ENCODE results near the gene ALOX12.
A peak's percentile ranks its signal among the peaks of the same experiment; 100 is the strongest.

The ALOX12 gene

DNA sequence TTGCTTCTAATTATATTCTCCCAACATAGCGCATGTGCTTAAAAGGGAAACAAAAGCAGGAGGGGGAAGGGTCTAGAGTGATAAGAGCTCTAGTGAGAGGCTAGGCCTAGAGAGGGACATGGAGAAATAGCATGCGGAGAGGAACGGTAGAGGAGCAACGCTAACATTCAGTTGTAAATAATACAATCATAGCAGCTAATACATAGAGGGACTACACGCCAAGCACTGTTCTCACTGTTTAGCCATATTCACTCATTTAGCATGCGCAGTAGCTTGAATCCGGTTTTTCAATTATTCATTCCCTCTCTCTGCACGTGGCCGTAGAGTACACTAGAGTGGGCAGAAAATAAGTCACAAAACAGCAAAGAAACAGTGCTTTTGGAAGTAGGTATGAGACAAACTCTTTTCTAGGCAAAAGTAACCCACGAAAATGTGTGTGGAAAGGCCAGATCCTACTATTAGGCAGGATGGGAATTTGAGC is 1.7 kb upstream of the ALOX12 start:
- Histone ChIP-seq H2BK120ac (ENCODE audit: low read depth, low read length) (no peak overlapping the region), H2AK5ac (ENCODE audit: low read depth, low read length) (no peak overlapping the region), H3K36me3 (replicated peaks in 1 of 2; ENCODE audit: control insufficient read depth in 2 of 2, insufficient read depth in 2 of 2, low read length in 2 of 2) (peaks cover 0 to 19% of the 10 kb centered on the region in 2 donors), H3K4me1 (ENCODE audit: control insufficient read depth in 2 of 2, insufficient read depth in 1 of 2, low read depth in 1 of 2, low read length in 2 of 2) (peaks cover 0 to 5% of the 10 kb centered on the region in 2 donors), H2AFZ (ENCODE audit: low read length) (no peak overlapping the region), H3K23ac (ENCODE audit: low read depth, low read length, poor library complexity) (no peak overlapping the region), H3K79me1 (ENCODE audit: low read depth, low read length) (no peaks in the 10 kb centered on the region), H2BK5ac (ENCODE audit: low read length) (no peak overlapping the region), H4K91ac (ENCODE audit: low read depth, low read length, poor library complexity) (no peak overlapping the region), H3K14ac (ENCODE audit: low read length) (no peak overlapping the region), H4K8ac (ENCODE audit: low read depth, low read length) (no peak overlapping the region), H3K27me3 (ENCODE audit: control insufficient read depth in 3 of 3, insufficient read depth in 3 of 3, low read depth in 1 of 3, low read length in 3 of 3) (peaks cover 0 to 21% (median 0%) of the 10 kb centered on the region in 3 experiments), H2BK15ac (ENCODE audit: low read length) (no peak overlapping the region), H3K4me2 (ENCODE audit: insufficient read depth, low read length, poor library complexity, severe bottlenecking) (no peak overlapping the region), H3K4ac (ENCODE audit: low read length) (no peak overlapping the region), H3K27ac (replicated peaks; ENCODE audit: low read length) (no peak overlapping the region), H2BK12ac (ENCODE audit: low read length) (no peak overlapping the region), H3K9ac (ENCODE audit: low read depth, low read length, poor library complexity) (no peak overlapping the region), H3K4me3 (ENCODE audit: low read length in 2 of 2) (no peak overlapping the region), H3K9me3 (replicated peaks in 1 of 2; ENCODE audit: control insufficient read depth in 2 of 2, insufficient read depth in 1 of 2, low read depth in 1 of 2, low read length in 2 of 2) (peaks cover 0 to 2% of the 10 kb centered on the region in 2 donors), H3K18ac (ENCODE audit: low read length) (no peak overlapping the region)
- no peak for DNase-seq (ENCODE audit: low spot score)
- no CpG with 5 or more reads among the region's 10 CpGs for WGBS, 2 donors (ENCODE audit: extremely low coverage in 2 of 2, insufficient read length in 2 of 2, insufficient replicate concordance in 1 of 2)

DNA sequence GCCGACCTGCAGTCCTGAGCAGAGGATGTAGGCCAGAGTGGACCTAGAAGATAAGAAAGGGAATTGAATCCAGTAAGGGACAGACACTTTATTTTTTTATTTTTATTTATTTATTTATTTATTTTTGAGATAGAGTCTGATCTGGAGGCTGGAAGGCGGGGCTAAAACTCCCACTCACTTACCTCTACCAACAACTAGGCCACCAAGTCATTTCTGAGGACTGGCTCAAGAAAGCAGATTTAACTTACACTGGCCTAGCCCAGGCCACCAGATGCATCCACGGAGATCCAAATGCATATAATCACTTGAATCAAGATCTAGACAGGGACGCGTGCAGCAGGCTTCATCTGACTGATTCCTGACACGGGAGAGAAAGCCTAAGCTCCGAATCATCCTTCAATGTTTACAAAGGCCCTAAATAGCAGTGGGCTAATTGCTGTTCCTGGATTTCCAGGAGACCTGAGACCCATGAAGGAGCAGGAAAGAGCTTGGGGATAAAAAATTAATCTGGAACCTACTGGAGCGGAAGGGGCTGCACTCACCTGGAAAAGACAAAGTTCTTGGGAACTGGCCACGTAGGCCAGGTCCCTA is 1.1 kb upstream of the ALOX12 start:
- Histone ChIP-seq H2BK15ac (ENCODE audit: low read length) (no peak overlapping the region), H3K9ac (ENCODE audit: low read depth, low read length, poor library complexity) (no peak overlapping the region), H4K8ac (ENCODE audit: low read depth, low read length) (no peak overlapping the region), H2AK5ac (ENCODE audit: low read depth, low read length) (no peak overlapping the region), H3K23ac (ENCODE audit: low read depth, low read length, poor library complexity) (no peak overlapping the region), H3K14ac (ENCODE audit: low read length) (no peak overlapping the region), H3K4me1 (ENCODE audit: control insufficient read depth in 2 of 2, insufficient read depth in 1 of 2, low read depth in 1 of 2, low read length in 2 of 2) (peaks cover 0 to 5% of the 10 kb centered on the region in 2 donors), H3K4me2 (ENCODE audit: insufficient read depth, low read length, poor library complexity, severe bottlenecking) (no peak overlapping the region), H2AFZ (ENCODE audit: low read length) (no peak overlapping the region), H3K4ac (ENCODE audit: low read length) (no peak overlapping the region), H3K27me3 (ENCODE audit: control insufficient read depth in 3 of 3, insufficient read depth in 3 of 3, low read depth in 1 of 3, low read length in 3 of 3) (peaks cover 0 to 21% (median 0%) of the 10 kb centered on the region in 3 experiments), H4K91ac (ENCODE audit: low read depth, low read length, poor library complexity) (no peak overlapping the region), H3K4me3 (ENCODE audit: low read length in 2 of 2) (no peak overlapping the region), H3K79me1 (ENCODE audit: low read depth, low read length) (no peaks in the 10 kb centered on the region), H2BK120ac (ENCODE audit: low read depth, low read length) (no peak overlapping the region), H3K18ac (ENCODE audit: low read length) (no peak overlapping the region), H2BK5ac (ENCODE audit: low read length) (no peak overlapping the region), H3K9me3 (replicated peaks in 1 of 2; ENCODE audit: control insufficient read depth in 2 of 2, insufficient read depth in 1 of 2, low read depth in 1 of 2, low read length in 2 of 2) (peaks cover 0 to 2% of the 10 kb centered on the region in 2 donors), H3K27ac (replicated peaks; ENCODE audit: low read length) (no peak overlapping the region), H3K36me3 (replicated peaks in 1 of 2; ENCODE audit: control insufficient read depth in 2 of 2, insufficient read depth in 2 of 2, low read length in 2 of 2) (peaks cover under 1 to 25% of the 10 kb centered on the region in 2 donors), H2BK12ac (ENCODE audit: low read length) (no peak overlapping the region)
- DNase-seq (ENCODE audit: low spot score), result no peak
- WGBS, 2 donors (ENCODE audit: extremely low coverage in 2 of 2, insufficient read length in 2 of 2, insufficient replicate concordance in 1 of 2), result no CpG with 5 or more reads among the region's 9 CpGs

DNA sequence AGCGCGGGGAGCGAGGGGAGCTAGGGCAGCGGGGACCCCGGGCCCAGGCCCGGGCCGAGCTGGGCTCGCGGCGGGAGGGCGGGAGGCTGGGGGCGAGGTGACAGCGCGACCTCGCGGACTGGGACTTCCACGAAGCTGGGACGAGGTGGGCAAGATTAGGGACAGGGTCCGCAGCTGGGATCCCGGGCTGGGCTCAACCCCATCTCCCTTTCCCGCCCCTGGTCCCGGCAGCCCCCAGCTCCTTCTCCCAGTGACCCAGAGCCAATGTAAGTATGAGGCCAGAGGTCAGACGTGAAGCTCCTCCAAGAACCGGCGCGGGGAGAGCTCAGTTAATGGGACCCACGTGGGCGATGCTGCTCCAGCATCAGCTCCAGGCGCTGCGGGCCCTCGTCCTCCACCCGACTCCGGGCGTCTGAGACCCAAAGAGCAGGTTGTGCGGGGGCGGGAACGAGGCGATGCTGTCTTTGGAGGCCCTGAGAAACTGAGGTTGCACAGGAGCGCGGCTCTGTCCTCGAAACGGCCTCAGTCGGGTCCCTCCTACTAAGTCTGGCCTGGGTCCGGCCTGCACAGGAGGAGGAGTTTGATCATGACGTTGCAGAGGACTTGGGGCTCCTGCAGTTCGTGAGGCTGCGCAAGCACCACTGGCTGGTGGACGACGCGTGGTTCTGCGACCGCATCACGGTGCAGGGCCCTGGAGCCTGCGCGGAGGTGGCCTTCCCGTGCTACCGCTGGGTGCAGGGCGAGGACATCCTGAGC is 585 bp downstream of the ALOX12 start:
- peak overlapping the region in 1 of 2 donors; percentile 72 for H3K4me3 ChIP-seq (ENCODE audit: low read length in 2 of 2)

DNA sequence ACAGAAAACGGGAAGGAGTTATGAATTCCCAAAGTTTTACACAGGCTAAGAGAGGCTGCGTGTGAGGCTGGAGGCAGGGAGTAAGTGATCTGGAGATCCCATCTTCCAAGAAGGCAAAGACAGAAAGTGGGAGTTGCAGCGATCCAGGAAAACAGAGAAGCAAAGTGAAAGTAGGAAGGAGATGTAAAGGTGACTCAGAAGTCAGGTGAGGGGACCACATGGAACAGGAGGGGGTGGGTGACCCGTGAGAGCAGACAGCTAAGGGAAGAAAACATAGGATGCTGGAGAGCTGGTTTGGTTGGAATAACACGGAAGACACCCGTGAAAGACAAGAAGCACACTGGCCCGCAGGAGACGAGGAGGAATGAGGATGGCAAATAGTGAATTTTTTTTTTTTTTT is 1.3 kb downstream of the ALOX12 start:
- Histone ChIP-seq H3K27ac (replicated peaks; ENCODE audit: low read length) (no peak overlapping the region), H3K27me3 (ENCODE audit: control insufficient read depth in 3 of 3, insufficient read depth in 3 of 3, low read depth in 1 of 3, low read length in 3 of 3) (peaks cover 0 to 21% (median 0%) of the 10 kb centered on the region in 3 experiments), H3K79me1 (ENCODE audit: low read depth, low read length) (no peaks in the 10 kb centered on the region), H2AFZ (ENCODE audit: low read length) (no peak overlapping the region), H3K23ac (ENCODE audit: low read depth, low read length, poor library complexity) (peak overlapping the region; percentile 96), H2AK5ac (ENCODE audit: low read depth, low read length) (no peak overlapping the region), H3K4me3 (ENCODE audit: low read length in 2 of 2) (no peak overlapping the region), H3K36me3 (replicated peaks in 1 of 2; ENCODE audit: control insufficient read depth in 2 of 2, insufficient read depth in 2 of 2, low read length in 2 of 2) (peaks cover 6 to 49% of the 10 kb centered on the region in 2 donors), H3K4me2 (ENCODE audit: insufficient read depth, low read length, poor library complexity, severe bottlenecking) (no peak overlapping the region), H2BK120ac (ENCODE audit: low read depth, low read length) (no peak overlapping the region), H3K4me1 (ENCODE audit: control insufficient read depth in 2 of 2, insufficient read depth in 1 of 2, low read depth in 1 of 2, low read length in 2 of 2) (peaks cover 0 to 5% of the 10 kb centered on the region in 2 donors), H3K18ac (ENCODE audit: low read length) (no peak overlapping the region), H3K4ac (ENCODE audit: low read length) (no peak overlapping the region), H3K14ac (ENCODE audit: low read length) (no peak overlapping the region), H2BK12ac (ENCODE audit: low read length) (no peak overlapping the region), H2BK5ac (ENCODE audit: low read length) (peak overlapping the region; percentile 19), H3K9ac (ENCODE audit: low read depth, low read length, poor library complexity) (no peak overlapping the region), H2BK15ac (ENCODE audit: low read length) (peak overlapping the region; percentile 83), H4K8ac (ENCODE audit: low read depth, low read length) (no peak overlapping the region), H3K9me3 (replicated peaks in 1 of 2; ENCODE audit: control insufficient read depth in 2 of 2, insufficient read depth in 1 of 2, low read depth in 1 of 2, low read length in 2 of 2) (peaks cover 0 to 2% of the 10 kb centered on the region in 2 donors), H4K91ac (ENCODE audit: low read depth, low read length, poor library complexity) (no peak overlapping the region)
- WGBS, 2 donors (ENCODE audit: extremely low coverage in 2 of 2, insufficient read length in 2 of 2, insufficient replicate concordance in 1 of 2), result no CpG with 5 or more reads among the region's 8 CpGs
- DNase-seq (ENCODE audit: low spot score), result no peak

More for the DNA sequence above, 585 bp downstream of the ALOX12 start:
- Histone ChIP-seq H4K91ac (ENCODE audit: low read depth, low read length, poor library complexity) (no peak overlapping the region), H2BK15ac (ENCODE audit: low read length) (peak overlapping the region; percentile 83), H2AK5ac (ENCODE audit: low read depth, low read length) (peak overlapping the region; percentile 84), H3K36me3 (replicated peaks in 1 of 2; ENCODE audit: control insufficient read depth in 2 of 2, insufficient read depth in 2 of 2, low read length in 2 of 2) (peaks cover 4 to 41% of the 10 kb centered on the region in 2 donors), H3K18ac (ENCODE audit: low read length) (peak overlapping the region; percentile 94), H2BK5ac (ENCODE audit: low read length) (peak overlapping the region; percentile 66), H3K4ac (ENCODE audit: low read length) (no peak overlapping the region), H3K4me1 (ENCODE audit: control insufficient read depth in 2 of 2, insufficient read depth in 1 of 2, low read depth in 1 of 2, low read length in 2 of 2) (peaks cover 0 to 5% of the 10 kb centered on the region in 2 donors), H4K8ac (ENCODE audit: low read depth, low read length) (no peak overlapping the region), H3K14ac (ENCODE audit: low read length) (peak overlapping the region; percentile 47), H2AFZ (ENCODE audit: low read length) (no peak overlapping the region), H3K9ac (ENCODE audit: low read depth, low read length, poor library complexity) (peak overlapping the region; percentile 70), H3K79me1 (ENCODE audit: low read depth, low read length) (no peaks in the 10 kb centered on the region), H3K9me3 (replicated peaks in 1 of 2; ENCODE audit: control insufficient read depth in 2 of 2, insufficient read depth in 1 of 2, low read depth in 1 of 2, low read length in 2 of 2) (peaks cover 0 to 2% of the 10 kb centered on the region in 2 donors), H2BK120ac (ENCODE audit: low read depth, low read length) (peak overlapping the region; percentile 68), H3K4me2 (ENCODE audit: insufficient read depth, low read length, poor library complexity, severe bottlenecking) (peak overlapping the region; percentile 61), H3K27me3 (ENCODE audit: control insufficient read depth in 3 of 3, insufficient read depth in 3 of 3, low read depth in 1 of 3, low read length in 3 of 3) (peaks cover 0 to 21% (median 0%) of the 10 kb centered on the region in 3 experiments), H3K23ac (ENCODE audit: low read depth, low read length, poor library complexity) (peak overlapping the region; percentile 96), H2BK12ac (ENCODE audit: low read length) (no peak overlapping the region), H3K27ac (replicated peaks; ENCODE audit: low read length) (no peak overlapping the region)
- no CpG with 5 or more reads among the region's 58 CpGs for WGBS, 2 donors (ENCODE audit: extremely low coverage in 2 of 2, insufficient read length in 2 of 2, insufficient replicate concordance in 1 of 2)
- DNase-seq (ENCODE audit: low spot score), result no peak
